ENCODE data around the gene CACNA2D3. TPM values are rescaled to one million over a fixed set of nuclear protein-coding genes. Genes with fewer than 3 reads are reported as not detected.

Gene CACNA2D3
- total RNA-seq, 1 donor from 2014 or later: 3.6 TPM

GRCh38 chr3:54563501-54564200 lies 441.3 kb downstream of the CACNA2D3 start:
- intact Hi-C loops (cut with DNase I): no loop called here
- no peak for DNase-seq
- Histone ChIP-seq H3K9me3 (no peaks in the 10 kb centered on the region), H3K4me1 (no peaks in the 10 kb centered on the region), H3K27ac (no peak overlapping the region), H3K27me3 (ENCODE audit: low read depth) (no peaks in the 10 kb centered on the region), H3K4me3 (no peak overlapping the region), H3K36me3 (no peaks in the 10 kb centered on the region)
- no peak for ATAC-seq
- TF ChIP-seq, protein P1, sequence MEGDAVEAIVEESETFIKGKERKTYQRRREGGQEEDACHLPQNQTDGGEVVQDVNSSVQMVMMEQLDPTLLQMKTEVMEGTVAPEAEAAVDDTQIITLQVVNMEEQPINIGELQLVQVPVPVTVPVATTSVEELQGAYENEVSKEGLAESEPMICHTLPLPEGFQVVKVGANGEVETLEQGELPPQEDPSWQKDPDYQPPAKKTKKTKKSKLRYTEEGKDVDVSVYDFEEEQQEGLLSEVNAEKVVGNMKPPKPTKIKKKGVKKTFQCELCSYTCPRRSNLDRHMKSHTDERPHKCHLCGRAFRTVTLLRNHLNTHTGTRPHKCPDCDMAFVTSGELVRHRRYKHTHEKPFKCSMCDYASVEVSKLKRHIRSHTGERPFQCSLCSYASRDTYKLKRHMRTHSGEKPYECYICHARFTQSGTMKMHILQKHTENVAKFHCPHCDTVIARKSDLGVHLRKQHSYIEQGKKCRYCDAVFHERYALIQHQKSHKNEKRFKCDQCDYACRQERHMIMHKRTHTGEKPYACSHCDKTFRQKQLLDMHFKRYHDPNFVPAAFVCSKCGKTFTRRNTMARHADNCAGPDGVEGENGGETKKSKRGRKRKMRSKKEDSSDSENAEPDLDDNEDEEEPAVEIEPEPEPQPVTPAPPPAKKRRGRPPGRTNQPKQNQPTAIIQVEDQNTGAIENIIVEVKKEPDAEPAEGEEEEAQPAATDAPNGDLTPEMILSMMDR (IDR thresholded peaks at IDR 0.05): no peak

- intact Hi-C loops (cut with DNase I): no loop called here
- no peaks in the 10 kb centered on the region for H3K4me1 ChIP-seq
- TF ChIP-seq, protein P1 (IDR thresholded peaks at IDR 0.05): no peak
- no peaks in the 10 kb centered on the region for H3K36me3 ChIP-seq
- H3K27me3 ChIP-seq (ENCODE audit: low read depth): no peaks in the 10 kb centered on the region
- no peak overlapping the region for H3K4me3 ChIP-seq
- no peak overlapping the region for H3K27ac ChIP-seq
- H3K9me3 ChIP-seq: no peaks in the 10 kb centered on the region
- no peak for ATAC-seq
- no peak for DNase-seq
Observed at GRCh38 chr3:54564374-54564925, 442.1 kb downstream of the CACNA2D3 start.

DNA sequence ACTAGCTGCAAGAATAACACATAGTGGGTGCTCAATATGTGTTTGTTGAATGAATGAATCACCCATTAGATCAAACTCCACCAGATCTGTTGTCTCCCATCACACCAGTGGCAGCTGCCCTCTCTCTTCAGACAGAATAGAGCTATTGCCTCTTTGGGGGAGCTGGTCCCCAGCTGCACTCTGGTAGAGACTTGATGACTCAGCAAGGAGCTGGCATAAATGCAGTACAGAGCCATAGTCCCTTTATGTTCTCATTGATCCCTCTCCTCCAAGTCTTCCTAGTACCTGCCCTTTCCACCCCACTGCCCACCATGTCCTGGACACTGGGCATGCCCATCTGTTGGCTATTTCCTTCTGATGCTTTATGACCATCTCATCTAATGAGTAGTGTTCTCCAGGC lies 443.6 kb downstream of the CACNA2D3 start:
- DNase-seq (no peak), ATAC-seq (no peak)
- Histone ChIP-seq H3K27ac (no peak overlapping the region), H3K36me3 (no peaks in the 10 kb centered on the region), H3K4me1 (no peaks in the 10 kb centered on the region), H3K4me3 (no peak overlapping the region), H3K9me3 (no peaks in the 10 kb centered on the region), H3K27me3 (ENCODE audit: low read depth) (no peaks in the 10 kb centered on the region)
- intact Hi-C loops (cut with DNase I): no loop called here
- TF ChIP-seq, protein P1 (IDR thresholded peaks at IDR 0.05): no peak

- H3K36me3 ChIP-seq: no peaks in the 10 kb centered on the region
- H3K4me1 ChIP-seq: no peaks in the 10 kb centered on the region
- ATAC-seq: no peak
- intact Hi-C loops (cut with DNase I): no loop called here
- H3K9me3 ChIP-seq: no peaks in the 10 kb centered on the region
- no peak overlapping the region for H3K27ac ChIP-seq
- no peak overlapping the region for H3K4me3 ChIP-seq
- no peak for DNase-seq
- no peaks in the 10 kb centered on the region for H3K27me3 ChIP-seq (ENCODE audit: low read depth)
- TF ChIP-seq, protein P1 (IDR thresholded peaks at IDR 0.05): no peak
Observed at GRCh38 chr3:54567949-54568348, 445.6 kb downstream of the CACNA2D3 start.

DNA sequence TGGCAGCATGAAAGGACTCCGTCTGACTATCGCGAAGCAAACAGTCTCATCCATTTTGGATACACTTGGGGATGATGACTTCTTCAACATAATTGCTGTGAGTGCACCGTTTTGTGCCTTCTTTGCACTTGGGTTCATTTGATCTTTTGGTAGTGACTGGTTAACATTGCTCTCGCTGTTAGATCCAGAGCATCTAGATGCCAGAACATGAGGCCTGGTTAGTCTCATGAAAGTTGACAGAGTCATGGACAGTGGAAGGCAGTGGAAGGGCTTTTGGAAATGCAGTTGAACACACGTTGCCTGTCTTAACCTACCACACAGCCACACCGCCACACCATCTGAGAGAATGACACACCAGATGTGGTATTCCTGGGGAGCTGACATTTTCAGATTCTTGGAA lies 447.7 kb downstream of the CACNA2D3 start:
- no peaks in the 10 kb centered on the region for H3K36me3 ChIP-seq
- no peak for ATAC-seq
- no peak overlapping the region for H3K4me3 ChIP-seq
- DNase-seq: no peak
- intact Hi-C loops (cut with DNase I): no loop called here
- no peak overlapping the region for H3K27ac ChIP-seq
- H3K4me1 ChIP-seq: no peaks in the 10 kb centered on the region
- no peaks in the 10 kb centered on the region for H3K27me3 ChIP-seq (ENCODE audit: low read depth)
- TF ChIP-seq, protein P1 (IDR thresholded peaks at IDR 0.05): no peak
- H3K9me3 ChIP-seq: no peaks in the 10 kb centered on the region
